Keratinocyte (primary cell): ENCODE measurements around the gene DPYSL5. TPM values are rescaled to one million over a fixed set of nuclear protein-coding genes. Genes with fewer than 3 reads are reported as not detected.

Source experiments
- DNase-seq: peaks from one replicate; pipeline ENCODE4 v3.0.0-alpha.2; 2011; ENCODE audit warnings: low read depth, missing footprints, low spot score
- FAIRE-seq: peaks from 2 replicates; lab custom pipeline; 2011; peaks lifted over from hg19 to GRCh38; lab: Jason Lieb, UNC
- H2AFZ ChIP-seq: 2 replicates; pipeline ENCODE4 v1.6.0; 2012; ENCODE audit warnings: low read length, control low read depth, inconsistent platforms; ENCODE audit not compliant: control insufficient read depth
- H3K27ac ChIP-seq: 2 replicates; pipeline ENCODE4 v1.5.1; 2011; ENCODE audit warnings: low read length; ENCODE audit not compliant: control insufficient read depth, insufficient read depth
- H3K27me3 ChIP-seq: 3 replicates; pipeline ENCODE4 v1.6.0; 2011; ENCODE audit warnings: low read length; ENCODE audit not compliant: control insufficient read depth, insufficient read depth; ENCODE audit errors: extremely low read depth
- H3K36me3 ChIP-seq, 2 experiments: 2 replicates in 1 of 2; 3 replicates in 1 of 2; pipeline ENCODE4 v1.5.1; 2011; ENCODE audit warnings: low read length in 2 of 2, mild to moderate bottlenecking in 1 of 2; ENCODE audit not compliant: control insufficient read depth in 2 of 2, insufficient read depth in 2 of 2; ENCODE audit errors: extremely low read depth in 1 of 2
- H3K4me1 ChIP-seq: 3 replicates; pipeline ENCODE4 v1.5.1; 2011; ENCODE audit warnings: low read length; ENCODE audit not compliant: control insufficient read depth, insufficient read depth; ENCODE audit errors: extremely low read depth
- H3K4me2 ChIP-seq: 3 replicates; pipeline ENCODE4 v1.6.0; 2011; ENCODE audit warnings: low read depth, low read length; ENCODE audit not compliant: control insufficient read depth, insufficient read depth; ENCODE audit errors: extremely low read depth
- H3K4me3 ChIP-seq, 3 experiments: fragments of 200-600 bp in 1 of 3; sonication (generic) in 1 of 3; 2 replicates in 2 of 3; 3 replicates in 1 of 3; pipeline ENCODE4 v1.5.1; 2011 to 2016; ENCODE audit warnings: low read length in 3 of 3, mild to moderate bottlenecking in 3 of 3, control low read depth in 2 of 3, inconsistent platforms in 1 of 3, low read depth in 1 of 3, mixed read lengths in 1 of 3, mixed run types in 1 of 3, moderate library complexity in 1 of 3; ENCODE audit not compliant: control insufficient read depth in 2 of 3, insufficient read depth in 2 of 3; ENCODE audit errors: extremely low read depth in 1 of 3
- H3K79me2 ChIP-seq: 2 replicates; pipeline ENCODE4 v1.6.0; 2012; ENCODE audit warnings: low read length; ENCODE audit not compliant: control insufficient read depth, insufficient read depth
- H3K9ac ChIP-seq: 3 replicates; pipeline ENCODE4 v1.6.0; 2011; ENCODE audit warnings: low read length; ENCODE audit not compliant: control insufficient read depth, insufficient read depth; ENCODE audit errors: extremely low read depth
- H3K9me1 ChIP-seq: 3 replicates; pipeline ENCODE4 v1.6.0; 2011; ENCODE audit warnings: low read length; ENCODE audit not compliant: control insufficient read depth, insufficient read depth; ENCODE audit errors: extremely low read depth
- H3K9me3 ChIP-seq: 2 replicates; pipeline ENCODE4 v1.5.1; 2012; ENCODE audit warnings: low read depth, low read length; ENCODE audit not compliant: control insufficient read depth
- H4K20me1 ChIP-seq: 3 replicates; pipeline ENCODE4 v1.6.0; 2011; ENCODE audit warnings: low read length; ENCODE audit not compliant: control insufficient read depth, insufficient read depth; ENCODE audit errors: extremely low read depth
- CTCF ChIP-seq, 3 experiments: IDR thresholded peaks in 1 of 3; conservative IDR thresholded peaks in 1 of 3; optimal IDR thresholded peaks in 1 of 3; 2 replicates in 2 of 3; 3 replicates in 1 of 3; pipeline versions ENCODE3 to v1.5.1; 2011; ENCODE audit warnings: low read length in 3 of 3, mild to moderate bottlenecking in 3 of 3, moderate library complexity in 2 of 3, control low read depth in 1 of 3, inconsistent platforms in 1 of 3; ENCODE audit not compliant: insufficient read depth in 2 of 3; ENCODE audit errors: extremely low read depth in 1 of 3
- EZH2 ChIP-seq: IDR thresholded peaks from one replicate; pipeline ENCODE4 v1.6.1; 2012; ENCODE audit warnings: inconsistent platforms, mild to moderate bottlenecking, low read length, moderate library complexity
- dilution Hi-C: fragments of 300-500 bp; cut with MboI; formaldehyde crosslinking; loops from one replicate; pipeline ENCODE4 v1.7.0; 2020; ENCODE audit warnings: low sequenced_read_pairs; ENCODE audit not compliant: extremely low pct_ligation_motif_present
- polyA plus RNA-seq, 5 experiments: library from polyadenylated mRNA; depleted of rRNA in 3 of 5; stranded (reverse) in 3 of 5; stranded (forward) in 1 of 5; unstranded in 1 of 5; fragments of >200 nt; gene quantifications; 1 replicate in 1 of 5; 2 replicates in 3 of 5; 3 replicates in 1 of 5; pipeline versions ENCODE4 v1.2.1 to v1.2.3, GENCODE V29; 2011 to 2012; ENCODE audit warnings: missing spikeins in 2 of 5, low read depth in 1 of 5, low replicate concordance in 1 of 5

DPYSL5 gene
- polyA plus RNA-seq, 1 donor (not counting 4 experiments of a cell fraction or from before 2014, with no cell fraction given), result not detected

- FAIRE-seq (no peak), DNase-seq (no peak)
- Histone ChIP-seq H3K4me3 (no peak overlapping the region), H3K4me1 (no peaks in the 10 kb centered on the region), H3K27ac (no peak overlapping the region), H3K9me1 (no peaks in the 10 kb centered on the region), H3K79me2 (no peaks in the 10 kb centered on the region), H3K4me2 (no peak overlapping the region), H4K20me1 (no peaks in the 10 kb centered on the region), H3K36me3 (no peaks in the 10 kb centered on the region), H3K9me3 (no peaks in the 10 kb centered on the region), H3K9ac (no peak overlapping the region), H3K27me3 (peaks cover 15% of the 10 kb centered on the region), H2AFZ (no peak overlapping the region)
- TF ChIP-seq CTCF (optimal IDR thresholded peaks at IDR 0.05 in 1 of 3, IDR thresholded peaks at IDR 0.05 in 1 of 3, conservative IDR thresholded peaks at IDR 0.05 in 1 of 3; ENCODE audit: extremely low read depth in 1 of 3, insufficient read depth in 2 of 3, low read length in 3 of 3) (no peak), EZH2 (no peak)
- dilution Hi-C loops, result no loop called here
Measured at GRCh38 chr2:26951236-26951635, 103.3 kb downstream of the DPYSL5 start.

- no peak for FAIRE-seq
Measured at GRCh38 chr2:26952374-26952773, 104.4 kb downstream of the DPYSL5 start.

More at GRCh38 chr2:26952374-26952773, 104.4 kb downstream of the DPYSL5 start:
- H4K20me1 ChIP-seq, result no peaks in the 10 kb centered on the region
- no peak overlapping the region for H3K27ac ChIP-seq
- dilution Hi-C loops, result no loop called here
- H3K79me2 ChIP-seq, result no peaks in the 10 kb centered on the region
- no peak overlapping the region for H3K9ac ChIP-seq
- DNase-seq, result no peak
- no peak overlapping the region for H3K4me3 ChIP-seq
- no peak overlapping the region for H3K4me2 ChIP-seq
- TF ChIP-seq CTCF (optimal IDR thresholded peaks at IDR 0.05 in 1 of 3, IDR thresholded peaks at IDR 0.05 in 1 of 3, conservative IDR thresholded peaks at IDR 0.05 in 1 of 3; ENCODE audit: extremely low read depth in 1 of 3, insufficient read depth in 2 of 3, low read length in 3 of 3) (no peak), EZH2 (no peak)
- H2AFZ ChIP-seq, result no peak overlapping the region
- no peaks in the 10 kb centered on the region for H3K36me3 ChIP-seq
- H3K27me3 ChIP-seq, result peaks cover 21% of the 10 kb centered on the region
- H3K9me3 ChIP-seq, result no peaks in the 10 kb centered on the region
- H3K4me1 ChIP-seq, result no peaks in the 10 kb centered on the region
- no peaks in the 10 kb centered on the region for H3K9me1 ChIP-seq
